GM18909 (cell line): ENCODE data around the gene EPB41.

Source experiments
- ATAC-seq: cut with Tn5 transposase; IDR thresholded peaks from one replicate; pipeline ENCODE4 v1.9.1; 2021; ENCODE audit warnings: mild to moderate bottlenecking; ENCODE audit not compliant: unreplicated experiment, poor library complexity

EPB41 gene

GRCh38 chr1:29156543-29157268, 242.3 kb downstream of the EPB41 start:
- no peak for ATAC-seq

- no peak for ATAC-seq
Measured at GRCh38 chr1:29157269-29157601, 242.9 kb downstream of the EPB41 start.

- ATAC-seq = no peak
Measured at GRCh38 chr1:29159773-29160172, 245.4 kb downstream of the EPB41 start.

- ATAC-seq = no peak
Measured at GRCh38 chr1:29162025-29162424, 247.7 kb downstream of the EPB41 start.

GRCh38 chr1:29162476-29163138, 248.2 kb downstream of the EPB41 start:
- no peak for ATAC-seq

- no peak for ATAC-seq
Measured at GRCh38 chr1:29164588-29164987, 250.2 kb downstream of the EPB41 start.

GRCh38 chr1:29166291-29166878, 252.0 kb downstream of the EPB41 start:
- no peak for ATAC-seq

GRCh38 chr1:29167904-29168303, 253.5 kb downstream of the EPB41 start:
- no peak for ATAC-seq
